GM12878 (cell line): ENCODE results near the gene PNPLA8. TPM values are rescaled to one million over a fixed set of nuclear protein-coding genes. Genes with fewer than 3 reads are reported as not detected.

Experiments used
- ATAC-seq: fragments of 200-7000 bp; cut with Tn5 transposase; 3 replicates; pipeline ENCODE4 v1.9.1; 2020; ENCODE audit warnings: mild to moderate bottlenecking, moderate library complexity
- BruUV-seq: library from RNA; stranded (reverse); fragments of 400-500 nt; replicated peaks from 2 replicates; lab custom pipeline; 2021; lab: Mats Ljungman, UMichigan
- CTCF ChIA-PET: fragments of 300-600 bp; sonication (Branson Sonifier 250); formaldehyde crosslinking; extraction: SDS; loops from one replicate; lab custom pipeline; 2021; ENCODE audit warnings: inconsistent platforms; lab: Yijun Ruan, JAX
- POLR2A ChIA-PET: fragments of 350-600 bp; formaldehyde crosslinking; extraction: SDS; loops from one replicate; lab custom pipeline; 2021; ENCODE audit warnings: inconsistent platforms; lab: Charles Lee
- RAD21 ChIA-PET: fragments of 300-600 bp; sonication (Branson Sonifier 250); formaldehyde crosslinking; loops from one replicate; lab custom pipeline; 2023; ENCODE audit warnings: antibody characterized with exemption; ENCODE audit not compliant: unreplicated experiment; lab: Charles Lee
- SMC1A ChIA-PET: fragments of 300-600 bp; sonication (Branson Sonifier 250); formaldehyde crosslinking; loops from one replicate; lab custom pipeline; 2023; ENCODE audit not compliant: unreplicated experiment, uncharacterized antibody; lab: Charles Lee
- DNase-seq: peaks from one replicate; pipeline ENCODE4 v3.0.0-alpha.2; 2011; ENCODE audit warnings: low read depth, low spot score
- FAIRE-seq: peaks from 3 replicates; lab custom pipeline; 2011; peaks lifted over from hg19 to GRCh38; lab: Jason Lieb, UNC
- H2AFZ ChIP-seq: 2 replicates; pipeline ENCODE4 v1.6.0; 2011; ENCODE audit warnings: low read depth, low read length, control low read depth; ENCODE audit not compliant: control insufficient read depth
- H3K27ac ChIP-seq: 2 replicates; pipeline ENCODE4 v1.5.1; 2011; ENCODE audit warnings: control low read depth; ENCODE audit not compliant: control insufficient read depth, insufficient read depth
- H3K27me3 ChIP-seq, 2 experiments: replicated peaks in 1 of 2; 2 replicates each; pipeline versions ENCODE4 v1.6.0 to v1.6.1; 2011; ENCODE audit warnings: low read length in 1 of 2; ENCODE audit not compliant: control insufficient read depth in 2 of 2, insufficient read depth in 2 of 2
- H3K36me3 ChIP-seq, 2 experiments: 2 replicates each; pipeline ENCODE4 v1.5.1; 2011; ENCODE audit warnings: low read length in 1 of 2; ENCODE audit not compliant: control insufficient read depth in 2 of 2, insufficient read depth in 2 of 2
- H3K4me1 ChIP-seq: 2 replicates; pipeline ENCODE4 v1.6.1; 2011; ENCODE audit warnings: mild to moderate bottlenecking, low read length, moderate library complexity, mixed read lengths; ENCODE audit not compliant: control insufficient read depth, insufficient read depth
- H3K4me2 ChIP-seq: 2 replicates; pipeline ENCODE4 v1.6.0; 2011; ENCODE audit warnings: control low read depth; ENCODE audit not compliant: control insufficient read depth, insufficient read depth
- H3K4me3 ChIP-seq: fragments of 200-600 bp; sonication (generic); 2 replicates; pipeline ENCODE4 v1.5.1; 2016
- H3K79me2 ChIP-seq: 2 replicates; pipeline ENCODE4 v1.6.0; 2011; ENCODE audit warnings: low read length; ENCODE audit not compliant: control insufficient read depth, insufficient read depth
- H3K9ac ChIP-seq: 2 replicates; pipeline ENCODE4 v1.8.0; 2011; ENCODE audit warnings: low read length, control low read depth, mixed read lengths; ENCODE audit not compliant: control insufficient read depth, insufficient read depth
- H3K9me3 ChIP-seq: replicated peaks from 3 replicates; pipeline ENCODE4 v1.5.1; 2011; ENCODE audit warnings: mild to moderate bottlenecking, low read length; ENCODE audit not compliant: control insufficient read depth, insufficient read depth
- H4K20me1 ChIP-seq: 2 replicates; pipeline ENCODE4 v1.6.0; 2011; ENCODE audit not compliant: control insufficient read depth, insufficient read depth
- CEBPB ChIP-seq, 2 experiments: fragments of 150-350 bp in 1 of 2; IDR thresholded peaks; 2 replicates each; pipeline ENCODE4 v1.6.1; 2012 to 2014; ENCODE audit warnings: low read depth in 2 of 2, low read length in 2 of 2, borderline replicate concordance in 1 of 2, inconsistent platforms in 1 of 2
- CHD2 ChIP-seq: IDR thresholded peaks from 2 replicates; pipeline ENCODE4 v1.6.1; 2011; ENCODE audit warnings: low read depth, low read length, improper control_type of control experiment, borderline replicate concordance
- DPF2 ChIP-seq: fragments of 450-650 bp; IDR thresholded peaks from 2 replicates; pipeline ENCODE4 v1.6.1; 2017; ENCODE audit warnings: mild to moderate bottlenecking
- GATAD2B ChIP-seq: fragments of 450-650 bp; conservative IDR thresholded peaks from 2 replicates; pipeline ENCODE4 v1.6.1; 2017; ENCODE audit warnings: low read depth, mild to moderate bottlenecking, moderate library complexity
- MXI1 ChIP-seq: fragments of 150-350 bp; IDR thresholded peaks from 2 replicates; pipeline ENCODE4 v1.6.1; 2011; ENCODE audit warnings: low read depth, mild to moderate bottlenecking, inconsistent platforms, low read length, improper control_type of control experiment
- RAD51 ChIP-seq: fragments of 450-650 bp; IDR thresholded peaks from 2 replicates; pipeline ENCODE4 v1.6.1; 2016; ENCODE audit warnings: moderate library complexity, mild to moderate bottlenecking, inconsistent platforms
- RB1 ChIP-seq: fragments of 450-650 bp; formaldehyde crosslinking; IDR thresholded peaks from 2 replicates; pipeline ENCODE4 v1.6.1; 2017; ENCODE audit warnings: mild to moderate bottlenecking, borderline replicate concordance
- SMAD5 ChIP-seq: IDR thresholded peaks from 2 replicates; pipeline ENCODE4 v1.6.1; 2016; ENCODE audit warnings: antibody characterized with exemption, low read depth
- STAT3 ChIP-seq: IDR thresholded peaks from 2 replicates; pipeline ENCODE4 v1.6.1; 2011; ENCODE audit warnings: low read depth, low read length, improper control_type of control experiment
- ZNF384 ChIP-seq: IDR thresholded peaks from 2 replicates; pipeline ENCODE4 v1.6.1; 2012; ENCODE audit warnings: low read depth, mild to moderate bottlenecking, low read length, improper control_type of control experiment, borderline replicate concordance
- WGBS: methylation state at CpG from one replicate; pipeline ENCODE4 v1.1.6; 2016; ENCODE audit warnings: low lambda C conversion rate; ENCODE audit not compliant: insufficient replicate concordance, insufficient coverage; ENCODE audit errors: missing lambda C conversion rate; 5-methylcytosine and 5-hydroxymethylcytosine counted together
- in situ Hi-C: fragments of 300-500 bp; cut with MboI; formaldehyde crosslinking; loops from 9 replicates; pipeline ENCODE4 v1.14.3; 2018; ENCODE audit warnings: mixed read lengths
- intact Hi-C: fragments of 100-400 bp; cut with micrococcal nuclease; formaldehyde crosslinking; loops from one replicate; pipeline ENCODE4 v1.14.2; 2022; ENCODE audit not compliant: unreplicated experiment
- polyA plus RNA-seq, 11 experiments: library from polyadenylated mRNA; depleted of rRNA in 4 of 11; unstranded in 6 of 11; stranded (reverse) in 5 of 11; fragments of >200 nt; fragmentation: Nextera tagmentation in 4 of 11; fragmentation: Illumina TruSeq in 1 of 11; extraction: Ambion mirVana in 4 of 11; extraction: Trizol in 1 of 11; gene quantifications; 1 replicate in 1 of 11; 2 replicates in 10 of 11; pipeline versions ENCODE4 v1.2.1 to v1.2.3, GENCODE V29; 2011 to 2016; ENCODE audit warnings: inconsistent platforms in 2 of 11, missing spikeins in 2 of 11, low read depth in 1 of 11
- total RNA-seq, 4 experiments: library from RNA; depleted of rRNA in 3 of 4; stranded (reverse); fragments of >200 nt in 3 of 4; fragmentation: Illumina TruSeq in 1 of 4; extraction: Trizol in 1 of 4; gene quantifications; 2 replicates each; pipeline versions ENCODE4 v1.2.1 to v1.2.3, GENCODE V29; 2013 to 2021
- TF ChIP-seq, protein P1 (sequence below): fragments of 150-350 bp; IDR thresholded peaks from 2 replicates; pipeline ENCODE4 v1.6.1; 2016; ENCODE audit warnings: low read depth, low read length
- TF ChIP-seq, protein P2 (sequence below): IDR thresholded peaks from 2 replicates; pipeline ENCODE4 v1.6.1; 2011; ENCODE audit warnings: borderline replicate concordance, low read depth, mild to moderate bottlenecking, moderate library complexity, mixed read lengths, low read length; ENCODE audit not compliant: insufficient read depth; ENCODE audit errors: extremely low read length
- TF ChIP-seq, protein P3 (sequence below): fragments of 150-350 bp; IDR thresholded peaks from 2 replicates; pipeline ENCODE4 v1.6.1; 2014; ENCODE audit warnings: mild to moderate bottlenecking, low read depth, low read length
- TF ChIP-seq, protein P4 (sequence below): IDR thresholded peaks from 2 replicates; pipeline ENCODE4 v1.6.1; 2011; ENCODE audit warnings: low read depth, mild to moderate bottlenecking, low read length, moderate library complexity, borderline replicate concordance; ENCODE audit errors: extremely low read depth
- TF ChIP-seq, protein P5 (sequence below): IDR thresholded peaks from 2 replicates; pipeline ENCODE4 v1.6.1; 2012; ENCODE audit warnings: low read depth, low read length, improper control_type of control experiment
- TF ChIP-seq, protein P6 (sequence below): fragments of 450-650 bp; IDR thresholded peaks from 2 replicates; pipeline ENCODE4 v1.6.1; 2016; ENCODE audit warnings: mild to moderate bottlenecking

The PNPLA8 gene
- total and polyA plus RNA-seq, 10 of the 15 experiments (the other 5 are each of a cell fraction or from before 2014, with no cell fraction given), result 8.0 to 16.3 (median 12.2) TPM

DNA sequence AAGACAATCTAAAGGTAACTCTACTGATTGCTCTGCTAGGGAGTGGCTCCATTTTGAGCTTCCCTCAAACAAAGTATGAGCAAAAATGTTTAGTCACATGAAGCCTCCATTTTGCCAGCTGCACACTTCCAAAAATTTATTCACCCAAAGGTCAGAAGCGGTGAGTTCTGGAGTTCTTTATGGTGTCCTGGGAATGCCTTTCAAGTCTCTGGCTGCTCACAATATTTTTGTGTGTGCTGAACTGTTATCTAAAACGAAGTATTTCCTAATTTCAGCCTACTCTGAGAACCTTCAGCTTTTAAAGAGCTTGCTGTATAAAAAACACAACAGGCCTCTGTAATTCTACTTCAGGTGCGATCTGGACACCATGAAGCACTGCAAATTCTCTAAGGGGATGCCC, 85.3 kb downstream of the PNPLA8 start:
- SMC1A ChIA-PET, result interaction anchor here (1.0 to 1.2 kb wide), 2 partner anchors 9 to 21 kb away, joined by 3 to 5 read pairs; no protein-coding TSS in a partner anchor
- CTCF ChIA-PET, result no interaction called here
- intact Hi-C loops (no loop called here), in situ Hi-C loops (no loop called here)
- no peak overlapping the region for H3K27ac ChIP-seq
- no peak for DNase-seq
- POLR2A ChIA-PET, result no interaction called here
- BruUV-seq, result no TSS peak
- H3K9ac ChIP-seq, result no peak overlapping the region
- H3K36me3 ChIP-seq, result no peaks in the 10 kb centered on the region
- FAIRE-seq, result no peak
- no peak overlapping the region for H3K4me2 ChIP-seq
- no peaks in the 10 kb centered on the region for H4K20me1 ChIP-seq
- RAD21 ChIA-PET, result no interaction called here
- H3K27me3 ChIP-seq, result no peaks in the 10 kb centered on the region
- no peaks in the 10 kb centered on the region for H3K4me1 ChIP-seq
- no peaks in the 10 kb centered on the region for H3K79me2 ChIP-seq
- H2AFZ ChIP-seq, result no peak overlapping the region
- ATAC-seq, result no peak
- no peak overlapping the region for H3K4me3 ChIP-seq
- 31% methylated on average over 3 of the region's 3 CpGs for WGBS
- H3K9me3 ChIP-seq, result no peaks in the 10 kb centered on the region
- no peak for TF ChIP-seq DPF2
- no peak for TF ChIP-seq SMAD5
- TF ChIP-seq RB1, result no peak
- TF ChIP-seq MXI1, result no peak
- no peak for TF ChIP-seq RAD51
- TF ChIP-seq, protein P1, sequence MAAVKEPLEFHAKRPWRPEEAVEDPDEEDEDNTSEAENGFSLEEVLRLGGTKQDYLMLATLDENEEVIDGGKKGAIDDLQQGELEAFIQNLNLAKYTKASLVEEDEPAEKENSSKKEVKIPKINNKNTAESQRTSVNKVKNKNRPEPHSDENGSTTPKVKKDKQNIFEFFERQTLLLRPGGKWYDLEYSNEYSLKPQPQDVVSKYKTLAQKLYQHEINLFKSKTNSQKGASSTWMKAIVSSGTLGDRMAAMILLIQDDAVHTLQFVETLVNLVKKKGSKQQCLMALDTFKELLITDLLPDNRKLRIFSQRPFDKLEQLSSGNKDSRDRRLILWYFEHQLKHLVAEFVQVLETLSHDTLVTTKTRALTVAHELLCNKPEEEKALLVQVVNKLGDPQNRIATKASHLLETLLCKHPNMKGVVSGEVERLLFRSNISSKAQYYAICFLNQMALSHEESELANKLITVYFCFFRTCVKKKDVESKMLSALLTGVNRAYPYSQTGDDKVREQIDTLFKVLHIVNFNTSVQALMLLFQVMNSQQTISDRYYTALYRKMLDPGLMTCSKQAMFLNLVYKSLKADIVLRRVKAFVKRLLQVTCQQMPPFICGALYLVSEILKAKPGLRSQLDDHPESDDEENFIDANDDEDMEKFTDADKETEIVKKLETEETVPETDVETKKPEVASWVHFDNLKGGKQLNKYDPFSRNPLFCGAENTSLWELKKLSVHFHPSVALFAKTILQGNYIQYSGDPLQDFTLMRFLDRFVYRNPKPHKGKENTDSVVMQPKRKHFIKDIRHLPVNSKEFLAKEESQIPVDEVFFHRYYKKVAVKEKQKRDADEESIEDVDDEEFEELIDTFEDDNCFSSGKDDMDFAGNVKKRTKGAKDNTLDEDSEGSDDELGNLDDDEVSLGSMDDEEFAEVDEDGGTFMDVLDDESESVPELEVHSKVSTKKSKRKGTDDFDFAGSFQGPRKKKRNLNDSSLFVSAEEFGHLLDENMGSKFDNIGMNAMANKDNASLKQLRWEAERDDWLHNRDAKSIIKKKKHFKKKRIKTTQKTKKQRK, result no peak
- TF ChIP-seq CHD2, result no peak
- TF ChIP-seq, protein P2, sequence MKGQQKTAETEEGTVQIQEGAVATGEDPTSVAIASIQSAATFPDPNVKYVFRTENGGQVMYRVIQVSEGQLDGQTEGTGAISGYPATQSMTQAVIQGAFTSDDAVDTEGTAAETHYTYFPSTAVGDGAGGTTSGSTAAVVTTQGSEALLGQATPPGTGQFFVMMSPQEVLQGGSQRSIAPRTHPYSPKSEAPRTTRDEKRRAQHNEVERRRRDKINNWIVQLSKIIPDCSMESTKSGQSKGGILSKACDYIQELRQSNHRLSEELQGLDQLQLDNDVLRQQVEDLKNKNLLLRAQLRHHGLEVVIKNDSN, result no peak
- TF ChIP-seq, protein P3, sequence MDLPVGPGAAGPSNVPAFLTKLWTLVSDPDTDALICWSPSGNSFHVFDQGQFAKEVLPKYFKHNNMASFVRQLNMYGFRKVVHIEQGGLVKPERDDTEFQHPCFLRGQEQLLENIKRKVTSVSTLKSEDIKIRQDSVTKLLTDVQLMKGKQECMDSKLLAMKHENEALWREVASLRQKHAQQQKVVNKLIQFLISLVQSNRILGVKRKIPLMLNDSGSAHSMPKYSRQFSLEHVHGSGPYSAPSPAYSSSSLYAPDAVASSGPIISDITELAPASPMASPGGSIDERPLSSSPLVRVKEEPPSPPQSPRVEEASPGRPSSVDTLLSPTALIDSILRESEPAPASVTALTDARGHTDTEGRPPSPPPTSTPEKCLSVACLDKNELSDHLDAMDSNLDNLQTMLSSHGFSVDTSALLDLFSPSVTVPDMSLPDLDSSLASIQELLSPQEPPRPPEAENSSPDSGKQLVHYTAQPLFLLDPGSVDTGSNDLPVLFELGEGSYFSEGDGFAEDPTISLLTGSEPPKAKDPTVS, result no peak
- TF ChIP-seq CEBPB (IDR thresholded peaks at IDR 0.05; ENCODE audit: borderline replicate concordance in 1 of 2, low read depth in 2 of 2, low read length in 2 of 2), result no peak
- TF ChIP-seq, protein P4, sequence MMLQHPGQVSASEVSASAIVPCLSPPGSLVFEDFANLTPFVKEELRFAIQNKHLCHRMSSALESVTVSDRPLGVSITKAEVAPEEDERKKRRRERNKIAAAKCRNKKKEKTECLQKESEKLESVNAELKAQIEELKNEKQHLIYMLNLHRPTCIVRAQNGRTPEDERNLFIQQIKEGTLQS, result no peak
- no peak for TF ChIP-seq GATAD2B
- TF ChIP-seq, protein P5, sequence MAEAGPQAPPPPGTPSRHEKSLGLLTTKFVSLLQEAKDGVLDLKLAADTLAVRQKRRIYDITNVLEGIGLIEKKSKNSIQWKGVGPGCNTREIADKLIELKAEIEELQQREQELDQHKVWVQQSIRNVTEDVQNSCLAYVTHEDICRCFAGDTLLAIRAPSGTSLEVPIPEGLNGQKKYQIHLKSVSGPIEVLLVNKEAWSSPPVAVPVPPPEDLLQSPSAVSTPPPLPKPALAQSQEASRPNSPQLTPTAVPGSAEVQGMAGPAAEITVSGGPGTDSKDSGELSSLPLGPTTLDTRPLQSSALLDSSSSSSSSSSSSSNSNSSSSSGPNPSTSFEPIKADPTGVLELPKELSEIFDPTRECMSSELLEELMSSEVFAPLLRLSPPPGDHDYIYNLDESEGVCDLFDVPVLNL, result no peak
- no peak for TF ChIP-seq STAT3
- TF ChIP-seq, protein P6, sequence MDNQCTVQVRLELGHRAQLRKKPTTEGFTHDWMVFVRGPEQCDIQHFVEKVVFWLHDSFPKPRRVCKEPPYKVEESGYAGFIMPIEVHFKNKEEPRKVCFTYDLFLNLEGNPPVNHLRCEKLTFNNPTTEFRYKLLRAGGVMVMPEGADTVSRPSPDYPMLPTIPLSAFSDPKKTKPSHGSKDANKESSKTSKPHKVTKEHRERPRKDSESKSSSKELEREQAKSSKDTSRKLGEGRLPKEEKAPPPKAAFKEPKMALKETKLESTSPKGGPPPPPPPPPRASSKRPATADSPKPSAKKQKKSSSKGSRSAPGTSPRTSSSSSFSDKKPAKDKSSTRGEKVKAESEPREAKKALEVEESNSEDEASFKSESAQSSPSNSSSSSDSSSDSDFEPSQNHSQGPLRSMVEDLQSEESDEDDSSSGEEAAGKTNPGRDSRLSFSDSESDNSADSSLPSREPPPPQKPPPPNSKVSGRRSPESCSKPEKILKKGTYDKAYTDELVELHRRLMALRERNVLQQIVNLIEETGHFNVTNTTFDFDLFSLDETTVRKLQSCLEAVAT, result no peak
- no peak for TF ChIP-seq ZNF384
